Measurements from ENCODE around the gene LINGO4.
"Not testable (repeated sequence)": the region's sequence is repeated elsewhere in the genome, so short reads cannot be mapped to it uniquely, and the experiment has no call there.

Gene LINGO4

DNA sequence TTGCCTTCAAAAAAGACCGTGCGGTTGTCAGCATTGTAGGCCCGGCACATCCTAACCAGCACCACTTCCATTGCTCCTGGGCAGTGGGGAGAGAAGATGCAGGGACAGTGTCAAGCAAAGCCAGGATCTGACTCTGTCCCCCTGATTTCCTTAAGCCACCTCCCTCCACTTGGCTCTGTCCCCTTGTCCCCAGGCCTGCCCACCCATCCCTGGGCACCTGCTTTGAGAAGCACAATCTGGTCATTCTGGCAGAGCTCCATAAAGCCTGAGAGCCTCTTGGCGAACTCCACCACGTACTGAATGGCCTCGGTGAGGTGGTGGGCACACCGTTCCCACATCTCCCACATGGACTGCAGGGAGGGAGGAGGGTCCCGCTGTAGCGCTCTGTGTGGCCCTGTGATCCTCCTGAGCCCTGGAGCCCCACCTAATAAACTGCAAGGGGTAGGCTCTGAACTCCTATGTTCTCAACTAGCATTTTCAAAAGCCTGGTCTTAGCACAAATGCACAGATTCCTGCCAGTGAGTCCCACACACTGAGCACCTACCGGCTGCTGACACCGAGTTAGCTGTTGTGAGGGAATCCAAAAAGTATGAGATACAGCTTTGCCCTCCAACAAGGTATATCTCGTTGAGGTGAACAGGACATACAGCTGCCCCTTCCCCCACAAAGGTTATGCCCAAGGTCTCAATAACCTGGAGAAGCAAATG lies 8.2 kb upstream of the LINGO4 start:
- no peak for DNase-seq (ENCODE audit: low spot score)

DNA sequence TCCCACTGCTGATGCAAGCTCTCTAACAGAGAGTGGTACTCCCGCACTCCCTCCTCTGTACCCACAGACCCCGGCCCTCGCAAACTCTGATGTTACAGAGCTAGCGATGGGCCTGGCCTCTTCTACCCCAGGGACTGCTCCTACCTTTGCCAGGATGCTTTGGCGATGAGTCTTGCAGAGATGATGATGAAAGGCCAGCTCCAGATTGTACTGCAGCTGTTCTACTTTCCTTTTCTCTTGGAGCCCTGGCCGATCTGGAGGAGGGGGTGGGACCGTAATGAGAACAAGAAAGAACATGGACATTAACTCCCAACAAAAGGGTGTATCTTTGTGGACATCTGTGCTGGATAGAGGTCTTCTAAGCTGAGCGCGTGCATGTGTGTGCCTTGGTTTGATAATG lies 6.0 kb upstream of the LINGO4 start:
- DNase-seq (ENCODE audit: low spot score) = no peak

DNA sequence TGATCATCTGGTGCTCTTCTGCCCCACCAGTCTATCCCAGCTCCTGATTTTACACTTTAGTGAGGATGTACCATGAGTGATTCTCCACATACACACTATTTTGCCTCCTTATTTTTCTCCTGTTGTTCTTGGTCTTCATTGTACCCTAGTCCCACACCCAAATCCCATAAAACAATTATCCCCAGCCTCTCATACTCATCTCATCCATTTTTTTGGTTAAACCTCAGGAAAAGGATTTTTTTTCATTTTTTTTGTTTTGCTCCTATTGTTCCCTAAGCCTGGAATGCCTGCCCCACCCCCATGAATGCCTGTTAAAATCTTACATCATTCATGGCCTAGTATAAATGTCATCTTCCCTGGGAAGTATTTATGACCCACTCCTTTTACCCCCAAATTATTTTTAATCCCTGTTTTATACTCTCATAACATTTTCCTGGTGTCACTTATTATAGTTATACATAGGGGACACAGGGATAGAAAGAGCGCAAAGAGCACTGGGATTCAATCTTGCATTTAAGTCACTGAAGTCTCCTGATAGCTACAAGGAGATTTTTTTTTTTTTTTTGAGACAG lies 4.9 kb upstream of the LINGO4 start:
- DNase-seq (ENCODE audit: low spot score) = no peak

GRCh38 chr1:151809290-151809984 lies 4.2 kb upstream of the LINGO4 start:
- no peak for DNase-seq (ENCODE audit: low spot score)

GRCh38 chr1:151807766-151808165 lies 2.5 kb upstream of the LINGO4 start:
- no peak for DNase-seq (ENCODE audit: low spot score)

GRCh38 chr1:151807131-151807530 lies 1.9 kb upstream of the LINGO4 start:
- no peak for DNase-seq (ENCODE audit: low spot score)

- DNase-seq (ENCODE audit: low spot score) = no peak
Measured at GRCh38 chr1:151806170-151806569, 951 bp upstream of the LINGO4 start.

GRCh38 chr1:151803915-151804314 lies 1.3 kb downstream of the LINGO4 start:
- DNase-seq (ENCODE audit: low spot score) = no peak

- no peak for DNase-seq (ENCODE audit: low spot score)
Measured at GRCh38 chr1:151803164-151803563, 2.1 kb downstream of the LINGO4 start.

- DNase-seq (ENCODE audit: low spot score) = no peak
Measured at GRCh38 chr1:151802372-151802771, 2.8 kb downstream of the LINGO4 start.

DNA sequence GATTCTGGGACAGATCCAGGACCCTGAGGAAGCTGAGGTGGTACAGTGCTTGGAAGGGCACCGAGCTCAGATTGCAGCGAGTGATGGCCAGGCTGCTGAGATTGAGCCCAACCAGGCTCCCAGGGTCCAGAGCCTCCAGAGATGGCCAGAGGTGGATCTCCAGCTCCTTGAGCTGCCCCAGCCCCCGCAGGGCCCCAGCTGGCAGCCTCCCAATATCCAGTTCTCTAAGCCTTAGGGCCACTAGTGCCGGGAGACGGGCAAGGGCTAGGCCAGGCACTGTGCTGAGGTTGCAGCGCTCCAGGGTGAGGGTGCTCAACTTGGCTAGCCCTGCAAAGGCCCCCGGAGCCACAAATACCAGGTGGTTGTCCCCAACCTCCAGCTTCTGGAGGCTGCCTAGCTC lies 3.4 kb downstream of the LINGO4 start:
- no peak for DNase-seq (ENCODE audit: low spot score)

- no peak for DNase-seq (ENCODE audit: low spot score)
Measured at GRCh38 chr1:151801310-151801820, 3.9 kb downstream of the LINGO4 start.

DNA sequence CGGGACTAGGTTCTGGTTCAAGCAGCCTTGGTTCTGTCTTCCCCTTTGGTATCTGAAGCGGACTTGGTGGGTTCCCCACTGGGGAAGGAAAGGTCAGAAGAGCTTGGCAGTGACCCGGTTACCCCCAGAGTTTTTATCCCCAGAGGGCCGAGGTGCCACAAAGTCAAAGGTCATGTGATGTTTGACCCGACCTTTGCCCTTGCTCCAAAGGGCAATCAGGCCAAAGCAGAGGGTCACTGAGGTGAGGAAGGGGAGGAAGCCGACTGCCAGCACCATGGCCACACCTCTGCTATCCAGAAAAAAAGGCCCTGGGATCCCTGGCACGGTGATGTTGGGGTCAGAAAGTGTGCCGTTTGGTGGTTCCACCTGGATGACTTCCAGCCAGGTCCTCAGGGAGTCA lies 4.4 kb downstream of the LINGO4 start:
- no peak for DNase-seq (ENCODE audit: low spot score)

DNA sequence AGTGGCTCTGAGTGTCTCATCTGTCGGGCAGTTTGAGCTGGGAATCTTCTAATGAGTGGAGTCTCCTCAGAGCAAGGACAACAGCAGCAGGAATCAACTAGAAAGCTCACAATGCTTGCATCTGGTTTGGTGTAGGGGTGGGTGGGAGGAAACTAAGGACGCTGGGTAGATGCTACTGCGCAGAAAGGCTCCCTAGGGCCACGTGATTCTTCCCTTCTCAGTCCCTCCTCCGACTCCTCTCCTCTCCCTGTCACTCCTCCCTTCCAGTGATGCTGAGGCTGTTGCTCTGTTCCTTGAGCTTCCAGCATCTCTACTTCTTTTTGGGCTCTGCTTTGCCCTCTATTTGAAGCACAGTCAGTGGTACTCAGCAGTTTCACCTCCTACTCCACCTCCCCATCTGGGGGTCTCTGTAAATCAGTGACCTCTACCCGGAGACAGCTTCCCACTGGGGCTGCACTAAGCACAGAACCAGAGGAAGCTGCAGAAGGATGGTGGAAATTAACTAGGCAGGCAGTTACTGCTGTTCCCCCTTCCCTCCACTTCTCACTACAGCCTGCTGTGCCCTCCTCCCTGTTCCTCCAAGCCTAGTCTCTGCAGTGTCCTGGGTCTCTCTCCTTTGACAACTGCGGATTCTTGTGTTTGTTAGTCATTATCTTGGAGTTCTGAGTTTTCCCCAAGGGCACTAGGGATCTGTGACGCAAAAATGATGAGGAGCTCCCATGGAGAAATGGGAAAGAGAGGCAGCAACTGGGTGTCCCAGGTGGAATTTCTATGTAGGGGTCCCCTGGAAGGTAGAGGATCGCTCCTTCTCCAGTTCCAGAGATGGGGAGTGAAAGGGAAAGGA lies 5.8 kb downstream of the LINGO4 start:
- DNase-seq (ENCODE audit: low spot score) = no peak

GRCh38 chr1:151798571-151798970 lies 6.6 kb downstream of the LINGO4 start:
- DNase-seq (ENCODE audit: low spot score) = no peak

- DNase-seq (ENCODE audit: low spot score) = peak; percentile 50
Measured at GRCh38 chr1:151790940-151791651, 14.1 kb downstream of the LINGO4 start.

GRCh38 chr1:151790071-151790939 lies 14.9 kb downstream of the LINGO4 start, which contains the start of gene TDRKH:
TDRKH (minus strand) TSS chr1:151790500; CDS start chr1:151783022, 7,478 bp downstream.
- DNase-seq (ENCODE audit: low spot score) = peak; percentile 99

- no peak for DNase-seq (ENCODE audit: low spot score)
Measured at GRCh38 chr1:151787689-151788088, 17.5 kb downstream of the LINGO4 start.

DNA sequence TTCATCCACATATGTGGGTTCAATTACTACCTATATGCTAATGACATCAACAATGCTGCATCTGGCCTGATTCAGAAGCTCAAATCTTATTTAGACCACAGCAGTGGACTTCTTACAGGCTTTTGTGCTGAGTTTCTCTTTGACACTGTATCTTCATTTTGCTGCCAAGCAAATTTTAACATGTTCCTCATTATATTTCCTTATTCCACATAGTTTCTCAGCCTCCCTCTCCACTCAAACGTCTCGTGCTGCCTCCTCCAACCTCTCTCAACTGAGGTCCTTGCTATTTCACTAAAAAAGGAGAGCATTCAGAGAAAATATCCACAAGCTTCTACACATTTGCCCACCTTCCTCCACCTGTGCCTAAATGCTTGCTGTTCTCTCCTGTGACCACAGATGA lies 21.4 kb downstream of the LINGO4 start:
- no peak for DNase-seq (ENCODE audit: low spot score)

DNA sequence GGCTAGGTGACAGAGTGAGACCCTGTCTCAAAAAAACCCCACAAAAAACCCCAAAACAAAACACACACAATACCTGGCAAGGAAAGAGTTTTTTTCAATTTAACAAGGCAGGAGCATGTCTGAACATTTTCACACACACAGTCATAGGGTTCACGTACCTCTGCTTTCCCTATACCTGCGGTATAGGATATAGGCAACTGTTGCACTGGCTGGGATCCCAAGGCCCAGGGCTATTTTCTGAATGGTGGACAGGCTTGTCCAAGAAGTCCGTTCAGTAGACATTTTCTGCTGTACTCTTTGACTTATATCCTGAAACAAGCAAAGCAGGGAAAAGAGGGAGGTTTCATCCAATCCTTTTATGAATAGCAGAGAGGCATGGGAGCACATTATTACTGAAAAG lies 22.5 kb downstream of the LINGO4 start:
- DNase-seq (ENCODE audit: low spot score) = no peak

GRCh38 chr1:151782026-151782425 lies 23.2 kb downstream of the LINGO4 start:
- DNase-seq (ENCODE audit: low spot score) = not testable (repeated sequence)
